DND-41 (cell line): ENCODE data around the gene NTSR1.

Source experiments
- ATAC-seq: fragments of 200-7000 bp; cut with Tn5 transposase; 3 replicates; pipeline ENCODE4 v1.9.1; 2021; ENCODE audit warnings: low read depth; ENCODE audit not compliant: insufficient read depth
- DNase-seq: peaks from one replicate; pipeline ENCODE4 v3.0.0-alpha.2; 2020
- H2AFZ ChIP-seq: 2 replicates; pipeline ENCODE4 v1.6.0; 2012; ENCODE audit warnings: low read depth, low read length
- H3K27ac ChIP-seq: 2 replicates; pipeline ENCODE4 v1.5.1; 2012; ENCODE audit warnings: low read length, inconsistent platforms
- H3K27me3 ChIP-seq: fragments of 200-600 bp; sonication (generic); 2 replicates; pipeline ENCODE4 v1.6.0; 2012; ENCODE audit warnings: low read length, mild to moderate bottlenecking, inconsistent platforms; ENCODE audit not compliant: insufficient read depth, poor library complexity
- H3K36me3 ChIP-seq: 2 replicates; pipeline ENCODE4 v1.5.1; 2012; ENCODE audit warnings: low read length, inconsistent platforms; ENCODE audit not compliant: insufficient read depth
- H3K4me1 ChIP-seq: 2 replicates; pipeline ENCODE4 v1.5.1; 2012; ENCODE audit warnings: mild to moderate bottlenecking, low read length; ENCODE audit not compliant: insufficient read depth
- H3K4me2 ChIP-seq: 2 replicates; pipeline ENCODE4 v1.6.0; 2012; ENCODE audit warnings: mild to moderate bottlenecking, moderate library complexity, low read length, inconsistent platforms; ENCODE audit not compliant: insufficient read depth
- H3K4me3 ChIP-seq, 2 experiments: fragments of 200-600 bp in 1 of 2; shearing (Covaris generic) in 1 of 2; 2 replicates each; pipeline ENCODE4 v1.5.1; 2012 to 2016; ENCODE audit warnings: inconsistent platforms in 2 of 2, low read length in 2 of 2, mild to moderate bottlenecking in 2 of 2, low read depth in 1 of 2, moderate library complexity in 1 of 2
- H3K79me2 ChIP-seq: 2 replicates; pipeline ENCODE4 v1.6.0; 2012; ENCODE audit warnings: low read length, inconsistent platforms; ENCODE audit not compliant: insufficient read depth
- H3K9ac ChIP-seq: 2 replicates; pipeline ENCODE4 v1.6.0; 2012; ENCODE audit warnings: low read depth, mild to moderate bottlenecking, inconsistent platforms, low read length, moderate library complexity
- H3K9me3 ChIP-seq: 2 replicates; pipeline ENCODE4 v1.5.1; 2012; ENCODE audit warnings: low read length, moderate library complexity, mild to moderate bottlenecking, inconsistent platforms; ENCODE audit not compliant: insufficient read depth, severe bottlenecking
- H4K20me1 ChIP-seq: 2 replicates; pipeline ENCODE4 v1.6.0; 2012; ENCODE audit warnings: low read length; ENCODE audit not compliant: insufficient read depth
- EZH2 ChIP-seq: IDR thresholded peaks from 3 replicates; pipeline ENCODE4 v1.6.1; 2012; ENCODE audit warnings: borderline replicate concordance, low read depth, mild to moderate bottlenecking, moderate library complexity, low read length, inconsistent platforms; ENCODE audit not compliant: severe bottlenecking
- TF ChIP-seq, protein P1 (sequence below): IDR thresholded peaks from 2 replicates; pipeline ENCODE4 v1.5.1; 2012; ENCODE audit warnings: borderline replicate concordance, low read length, moderate library complexity, mild to moderate bottlenecking; ENCODE audit not compliant: poor library complexity, severe bottlenecking; ENCODE audit errors: extremely low read depth

NTSR1 gene

DNA sequence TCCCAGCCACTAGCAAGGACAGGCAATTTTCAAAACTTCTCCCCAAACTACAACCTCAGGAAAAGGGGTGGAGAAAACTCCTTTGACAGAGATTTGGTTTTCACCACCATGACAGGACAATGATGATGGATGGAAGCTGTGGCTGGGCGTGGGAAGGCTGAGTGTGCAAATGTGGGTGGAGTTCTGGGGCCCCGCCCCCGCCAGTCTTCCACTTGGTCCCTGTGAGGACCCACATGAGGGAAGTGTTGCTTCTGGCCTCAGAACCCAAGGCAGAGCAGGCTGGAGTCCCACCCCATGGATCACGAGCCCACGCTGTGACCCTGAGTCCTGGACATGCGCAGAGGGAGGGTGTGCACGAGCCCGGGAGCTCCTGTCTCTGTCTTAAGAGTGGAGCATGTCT, 66.1 kb downstream of the NTSR1 start:
- H3K4me3 ChIP-seq, result no peak overlapping the region
- no peak overlapping the region for H3K4me2 ChIP-seq
- no peaks in the 10 kb centered on the region for H3K79me2 ChIP-seq
- TF ChIP-seq, protein P1, sequence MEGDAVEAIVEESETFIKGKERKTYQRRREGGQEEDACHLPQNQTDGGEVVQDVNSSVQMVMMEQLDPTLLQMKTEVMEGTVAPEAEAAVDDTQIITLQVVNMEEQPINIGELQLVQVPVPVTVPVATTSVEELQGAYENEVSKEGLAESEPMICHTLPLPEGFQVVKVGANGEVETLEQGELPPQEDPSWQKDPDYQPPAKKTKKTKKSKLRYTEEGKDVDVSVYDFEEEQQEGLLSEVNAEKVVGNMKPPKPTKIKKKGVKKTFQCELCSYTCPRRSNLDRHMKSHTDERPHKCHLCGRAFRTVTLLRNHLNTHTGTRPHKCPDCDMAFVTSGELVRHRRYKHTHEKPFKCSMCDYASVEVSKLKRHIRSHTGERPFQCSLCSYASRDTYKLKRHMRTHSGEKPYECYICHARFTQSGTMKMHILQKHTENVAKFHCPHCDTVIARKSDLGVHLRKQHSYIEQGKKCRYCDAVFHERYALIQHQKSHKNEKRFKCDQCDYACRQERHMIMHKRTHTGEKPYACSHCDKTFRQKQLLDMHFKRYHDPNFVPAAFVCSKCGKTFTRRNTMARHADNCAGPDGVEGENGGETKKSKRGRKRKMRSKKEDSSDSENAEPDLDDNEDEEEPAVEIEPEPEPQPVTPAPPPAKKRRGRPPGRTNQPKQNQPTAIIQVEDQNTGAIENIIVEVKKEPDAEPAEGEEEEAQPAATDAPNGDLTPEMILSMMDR, result no peak
- TF ChIP-seq EZH2, result no peak
- no peaks in the 10 kb centered on the region for H3K9me3 ChIP-seq
- H3K36me3 ChIP-seq, result no peaks in the 10 kb centered on the region
- no peak for ATAC-seq
- H2AFZ ChIP-seq, result no peak overlapping the region
- no peak overlapping the region for H3K27ac ChIP-seq
- H3K9ac ChIP-seq, result no peak overlapping the region
- no peak for DNase-seq
- no peaks in the 10 kb centered on the region for H4K20me1 ChIP-seq
- no peaks in the 10 kb centered on the region for H3K27me3 ChIP-seq
- peaks cover 26% of the 10 kb centered on the region for H3K4me1 ChIP-seq

DNA sequence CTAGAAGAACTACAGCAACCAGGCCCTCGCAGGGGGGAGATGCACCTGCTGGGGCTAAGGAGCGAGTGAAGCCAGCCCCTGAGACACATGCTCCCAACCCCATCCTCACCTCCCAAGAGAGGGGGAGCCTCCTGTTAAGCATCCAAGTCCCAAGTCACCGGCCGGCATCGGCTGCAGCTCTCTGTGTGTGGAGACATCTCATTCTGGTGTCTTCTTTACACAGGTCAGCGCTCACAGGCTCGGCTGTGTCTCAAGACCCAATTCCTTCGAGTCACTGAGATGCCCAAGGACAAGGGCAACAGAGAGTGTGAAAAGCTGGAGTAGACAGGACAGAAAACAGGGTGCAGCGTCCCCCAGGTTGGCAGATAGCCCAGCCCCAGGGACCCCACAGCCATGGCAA, 66.6 kb downstream of the NTSR1 start:
- Histone ChIP-seq H3K4me2 (no peak overlapping the region), H3K4me1 (peaks cover 26% of the 10 kb centered on the region), H3K79me2 (no peaks in the 10 kb centered on the region), H3K9me3 (no peaks in the 10 kb centered on the region), H3K9ac (no peak overlapping the region), H2AFZ (no peak overlapping the region; the same call in 1 of the 2 replicates), H3K4me3 (no peak overlapping the region), H4K20me1 (no peaks in the 10 kb centered on the region), H3K27ac (no peak overlapping the region), H3K27me3 (no peaks in the 10 kb centered on the region), H3K36me3 (no peaks in the 10 kb centered on the region)
- ATAC-seq (no peak), DNase-seq (no peak)
- no peak for TF ChIP-seq EZH2
- TF ChIP-seq, protein P1, result no peak

DNA sequence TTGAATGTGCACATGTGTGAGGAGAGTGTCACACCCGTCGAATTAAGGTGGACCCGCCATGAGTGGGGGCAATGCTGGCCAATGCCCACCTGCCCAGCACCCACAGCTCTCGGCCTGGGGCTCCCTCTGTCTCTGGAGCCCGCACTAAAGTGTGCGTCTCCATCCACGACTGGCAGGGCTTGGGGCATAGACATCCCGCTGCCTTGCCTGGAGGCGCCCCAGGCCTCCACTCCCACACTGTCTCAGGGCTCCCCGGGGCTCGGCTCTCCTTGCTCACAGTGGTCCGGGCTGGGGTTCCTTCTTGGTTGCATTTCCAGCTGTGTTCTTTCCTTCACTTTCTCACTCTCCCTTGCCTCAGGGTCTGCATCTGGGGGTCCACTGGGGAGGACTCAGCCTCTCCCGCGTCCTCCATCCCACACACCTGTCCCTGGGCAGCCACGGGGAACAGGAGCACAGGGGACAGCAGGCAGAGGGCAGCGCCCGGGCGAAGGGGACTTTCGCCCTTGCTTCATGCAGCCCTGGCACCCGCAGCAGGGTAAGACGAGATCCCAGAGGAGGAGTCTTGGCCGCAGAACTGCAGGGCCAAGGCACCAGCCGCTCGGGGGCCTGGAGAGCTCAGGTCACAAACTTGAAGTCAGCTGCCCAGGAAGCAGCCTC, 67.5 kb downstream of the NTSR1 start:
- Histone ChIP-seq H3K4me2 (peak overlapping the region; percentile 61), H3K4me3 (peak overlapping the region in 1 of 2 experiments; percentile 50; a peak in 2 of 4 replicates), H3K27me3 (no peaks in the 10 kb centered on the region), H3K27ac (peak overlapping the region; percentile 88), H3K9ac (peak overlapping the region; percentile 48), H3K4me1 (peaks cover 26% of the 10 kb centered on the region), H3K79me2 (no peaks in the 10 kb centered on the region), H4K20me1 (no peaks in the 10 kb centered on the region), H2AFZ (peak overlapping the region; percentile 56; the same call in 1 of the 2 replicates), H3K9me3 (no peaks in the 10 kb centered on the region), H3K36me3 (no peaks in the 10 kb centered on the region)
- peak; percentile 4; the same call in 1 of the 3 replicates for ATAC-seq
- DNase-seq, result no peak
- TF ChIP-seq, protein P1, result no peak
- no peak for TF ChIP-seq EZH2
